H1 (cell line): ENCODE results near the gene WASL. TPM values are rescaled to one million over a fixed set of nuclear protein-coding genes. Genes with fewer than 3 reads are reported as not detected.

Source experiments
- BCL11A ChIP-seq, 2 experiments: IDR thresholded peaks; one replicate each; pipeline ENCODE4 v1.6.1; 2011; ENCODE audit warnings: low read depth in 2 of 2, low read length in 2 of 2, mild to moderate bottlenecking in 2 of 2
- CBX8 ChIP-seq: fragments of 300-800, 300-1000 bp; sonication (generic); IDR thresholded peaks from 2 replicates; pipeline ENCODE4 v1.7.1; 2016; ENCODE audit warnings: low read depth, low read length, borderline replicate concordance
- CHD1 ChIP-seq: IDR thresholded peaks from 2 replicates; pipeline ENCODE4 v1.6.1; 2012; ENCODE audit warnings: low read depth, low read length, improper control_type of control experiment
- EP300 ChIP-seq, 2 experiments: IDR thresholded peaks; 1 replicate in 1 of 2; 2 replicates in 1 of 2; pipeline ENCODE4 v1.6.1; 2011 to 2012; ENCODE audit warnings: low read depth in 2 of 2, low read length in 2 of 2, mild to moderate bottlenecking in 2 of 2, borderline replicate concordance in 1 of 2, inconsistent platforms in 1 of 2, moderate library complexity in 1 of 2
- HDAC6 ChIP-seq: IDR thresholded peaks from one replicate; pipeline ENCODE4 v1.7.1; 2012; ENCODE audit warnings: low read depth, mild to moderate bottlenecking, inconsistent platforms, low read length, moderate library complexity
- POLR2A ChIP-seq, 2 experiments: IDR thresholded peaks; 1 replicate in 1 of 2; 2 replicates in 1 of 2; pipeline ENCODE4 v1.6.1; 2011; ENCODE audit warnings: low read depth in 2 of 2, low read length in 2 of 2, mild to moderate bottlenecking in 2 of 2; ENCODE audit errors: control extremely low read depth in 1 of 2
- RFX5 ChIP-seq: IDR thresholded peaks from 2 replicates; pipeline ENCODE4 v1.6.1; 2011; ENCODE audit warnings: low read depth, low read length, improper control_type of control experiment, borderline replicate concordance
- SIN3A ChIP-seq, 2 experiments: IDR thresholded peaks in 1 of 2; conservative IDR thresholded peaks in 1 of 2; 2 replicates each; pipeline ENCODE4 v1.6.1; 2011 to 2012; ENCODE audit warnings: low read length in 2 of 2, improper control_type of control experiment in 1 of 2, low read depth in 1 of 2, mild to moderate bottlenecking in 1 of 2
- polyA plus RNA-seq, 7 experiments: library from polyadenylated mRNA; depleted of rRNA in 3 of 7; stranded (reverse) in 5 of 7; unstranded in 2 of 7; fragments of >200 nt in 5 of 7; fragments of 200-250 nt in 2 of 7; gene quantifications; 1 replicate in 5 of 7; 2 replicates in 1 of 7; 4 replicates in 1 of 7; pipeline versions ENCODE4 v1.2.1 to v1.2.3, GENCODE V29; 2011 to 2013; ENCODE audit warnings: missing spikeins in 2 of 7, mixed read lengths in 2 of 7
- total RNA-seq: library from RNA; stranded (reverse); fragmentation: NEBNext Ultra II Directional; extraction: Animal tissue kit (Norgen Biotek cat#: 25700); gene quantifications from 2 replicates; pipeline ENCODE4 v1.2.1, GENCODE V29; 2021
- TF ChIP-seq, protein P1 (sequence below): fragments of 300-600 bp; sonication (generic); IDR thresholded peaks from 2 replicates; pipeline ENCODE4 v1.7.1; 2012; ENCODE audit warnings: low read length, moderate library complexity, mild to moderate bottlenecking, inconsistent platforms; ENCODE audit not compliant: insufficient replicate concordance

The WASL gene
- total and polyA plus RNA-seq, 2 of the 8 experiments (the other 6 are each of a cell fraction or from before 2014, with no cell fraction given): 7.7 to 38.9 TPM

- TF ChIP-seq, protein P1, sequence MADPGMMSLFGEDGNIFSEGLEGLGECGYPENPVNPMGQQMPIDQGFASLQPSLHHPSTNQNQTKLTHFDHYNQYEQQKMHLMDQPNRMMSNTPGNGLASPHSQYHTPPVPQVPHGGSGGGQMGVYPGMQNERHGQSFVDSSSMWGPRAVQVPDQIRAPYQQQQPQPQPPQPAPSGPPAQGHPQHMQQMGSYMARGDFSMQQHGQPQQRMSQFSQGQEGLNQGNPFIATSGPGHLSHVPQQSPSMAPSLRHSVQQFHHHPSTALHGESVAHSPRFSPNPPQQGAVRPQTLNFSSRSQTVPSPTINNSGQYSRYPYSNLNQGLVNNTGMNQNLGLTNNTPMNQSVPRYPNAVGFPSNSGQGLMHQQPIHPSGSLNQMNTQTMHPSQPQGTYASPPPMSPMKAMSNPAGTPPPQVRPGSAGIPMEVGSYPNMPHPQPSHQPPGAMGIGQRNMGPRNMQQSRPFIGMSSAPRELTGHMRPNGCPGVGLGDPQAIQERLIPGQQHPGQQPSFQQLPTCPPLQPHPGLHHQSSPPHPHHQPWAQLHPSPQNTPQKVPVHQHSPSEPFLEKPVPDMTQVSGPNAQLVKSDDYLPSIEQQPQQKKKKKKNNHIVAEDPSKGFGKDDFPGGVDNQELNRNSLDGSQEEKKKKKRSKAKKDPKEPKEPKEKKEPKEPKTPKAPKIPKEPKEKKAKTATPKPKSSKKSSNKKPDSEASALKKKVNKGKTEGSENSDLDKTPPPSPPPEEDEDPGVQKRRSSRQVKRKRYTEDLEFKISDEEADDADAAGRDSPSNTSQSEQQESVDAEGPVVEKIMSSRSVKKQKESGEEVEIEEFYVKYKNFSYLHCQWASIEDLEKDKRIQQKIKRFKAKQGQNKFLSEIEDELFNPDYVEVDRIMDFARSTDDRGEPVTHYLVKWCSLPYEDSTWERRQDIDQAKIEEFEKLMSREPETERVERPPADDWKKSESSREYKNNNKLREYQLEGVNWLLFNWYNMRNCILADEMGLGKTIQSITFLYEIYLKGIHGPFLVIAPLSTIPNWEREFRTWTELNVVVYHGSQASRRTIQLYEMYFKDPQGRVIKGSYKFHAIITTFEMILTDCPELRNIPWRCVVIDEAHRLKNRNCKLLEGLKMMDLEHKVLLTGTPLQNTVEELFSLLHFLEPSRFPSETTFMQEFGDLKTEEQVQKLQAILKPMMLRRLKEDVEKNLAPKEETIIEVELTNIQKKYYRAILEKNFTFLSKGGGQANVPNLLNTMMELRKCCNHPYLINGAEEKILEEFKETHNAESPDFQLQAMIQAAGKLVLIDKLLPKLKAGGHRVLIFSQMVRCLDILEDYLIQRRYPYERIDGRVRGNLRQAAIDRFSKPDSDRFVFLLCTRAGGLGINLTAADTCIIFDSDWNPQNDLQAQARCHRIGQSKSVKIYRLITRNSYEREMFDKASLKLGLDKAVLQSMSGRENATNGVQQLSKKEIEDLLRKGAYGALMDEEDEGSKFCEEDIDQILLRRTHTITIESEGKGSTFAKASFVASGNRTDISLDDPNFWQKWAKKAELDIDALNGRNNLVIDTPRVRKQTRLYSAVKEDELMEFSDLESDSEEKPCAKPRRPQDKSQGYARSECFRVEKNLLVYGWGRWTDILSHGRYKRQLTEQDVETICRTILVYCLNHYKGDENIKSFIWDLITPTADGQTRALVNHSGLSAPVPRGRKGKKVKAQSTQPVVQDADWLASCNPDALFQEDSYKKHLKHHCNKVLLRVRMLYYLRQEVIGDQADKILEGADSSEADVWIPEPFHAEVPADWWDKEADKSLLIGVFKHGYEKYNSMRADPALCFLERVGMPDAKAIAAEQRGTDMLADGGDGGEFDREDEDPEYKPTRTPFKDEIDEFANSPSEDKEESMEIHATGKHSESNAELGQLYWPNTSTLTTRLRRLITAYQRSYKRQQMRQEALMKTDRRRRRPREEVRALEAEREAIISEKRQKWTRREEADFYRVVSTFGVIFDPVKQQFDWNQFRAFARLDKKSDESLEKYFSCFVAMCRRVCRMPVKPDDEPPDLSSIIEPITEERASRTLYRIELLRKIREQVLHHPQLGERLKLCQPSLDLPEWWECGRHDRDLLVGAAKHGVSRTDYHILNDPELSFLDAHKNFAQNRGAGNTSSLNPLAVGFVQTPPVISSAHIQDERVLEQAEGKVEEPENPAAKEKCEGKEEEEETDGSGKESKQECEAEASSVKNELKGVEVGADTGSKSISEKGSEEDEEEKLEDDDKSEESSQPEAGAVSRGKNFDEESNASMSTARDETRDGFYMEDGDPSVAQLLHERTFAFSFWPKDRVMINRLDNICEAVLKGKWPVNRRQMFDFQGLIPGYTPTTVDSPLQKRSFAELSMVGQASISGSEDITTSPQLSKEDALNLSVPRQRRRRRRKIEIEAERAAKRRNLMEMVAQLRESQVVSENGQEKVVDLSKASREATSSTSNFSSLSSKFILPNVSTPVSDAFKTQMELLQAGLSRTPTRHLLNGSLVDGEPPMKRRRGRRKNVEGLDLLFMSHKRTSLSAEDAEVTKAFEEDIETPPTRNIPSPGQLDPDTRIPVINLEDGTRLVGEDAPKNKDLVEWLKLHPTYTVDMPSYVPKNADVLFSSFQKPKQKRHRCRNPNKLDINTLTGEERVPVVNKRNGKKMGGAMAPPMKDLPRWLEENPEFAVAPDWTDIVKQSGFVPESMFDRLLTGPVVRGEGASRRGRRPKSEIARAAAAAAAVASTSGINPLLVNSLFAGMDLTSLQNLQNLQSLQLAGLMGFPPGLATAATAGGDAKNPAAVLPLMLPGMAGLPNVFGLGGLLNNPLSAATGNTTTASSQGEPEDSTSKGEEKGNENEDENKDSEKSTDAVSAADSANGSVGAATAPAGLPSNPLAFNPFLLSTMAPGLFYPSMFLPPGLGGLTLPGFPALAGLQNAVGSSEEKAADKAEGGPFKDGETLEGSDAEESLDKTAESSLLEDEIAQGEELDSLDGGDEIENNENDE: no peak
- no peak for TF ChIP-seq BCL11A (IDR thresholded peaks at IDR 0.05; ENCODE audit: low read depth in 2 of 2, low read length in 2 of 2)
- TF ChIP-seq SIN3A (conservative IDR thresholded peaks at IDR 0.05 in 1 of 2, IDR thresholded peaks at IDR 0.05 in 1 of 2; ENCODE audit: low read depth in 1 of 2, low read length in 2 of 2): no peak
- no peak for TF ChIP-seq EP300 (IDR thresholded peaks at IDR 0.05; ENCODE audit: borderline replicate concordance in 1 of 2, low read depth in 2 of 2, low read length in 2 of 2)
- no peak for TF ChIP-seq CHD1
- no peak for TF ChIP-seq POLR2A (IDR thresholded peaks at IDR 0.05; ENCODE audit: control extremely low read depth in 1 of 2, low read depth in 2 of 2, low read length in 2 of 2)
- TF ChIP-seq RFX5: no peak
- no peak for TF ChIP-seq HDAC6
- TF ChIP-seq CBX8: no peak
Measured at GRCh38 chr7:123797673-123798531, 49.1 kb upstream of the WASL start (continued).
